Ammon's horn (tissue), 1 donor: ENCODE results near the gene ECT2L.
A peak's percentile ranks its signal among the peaks of the same experiment; 100 is the strongest.

Source experiments
- DNase-seq: peaks from one replicate; pipeline ENCODE4 v3.0.0-alpha.2; 2016; ENCODE audit warnings: low spot score

Gene ECT2L

GRCh38 chr6:138803861-138804260 lies 8.0 kb downstream of the ECT2L start:
- no peak for DNase-seq

DNA sequence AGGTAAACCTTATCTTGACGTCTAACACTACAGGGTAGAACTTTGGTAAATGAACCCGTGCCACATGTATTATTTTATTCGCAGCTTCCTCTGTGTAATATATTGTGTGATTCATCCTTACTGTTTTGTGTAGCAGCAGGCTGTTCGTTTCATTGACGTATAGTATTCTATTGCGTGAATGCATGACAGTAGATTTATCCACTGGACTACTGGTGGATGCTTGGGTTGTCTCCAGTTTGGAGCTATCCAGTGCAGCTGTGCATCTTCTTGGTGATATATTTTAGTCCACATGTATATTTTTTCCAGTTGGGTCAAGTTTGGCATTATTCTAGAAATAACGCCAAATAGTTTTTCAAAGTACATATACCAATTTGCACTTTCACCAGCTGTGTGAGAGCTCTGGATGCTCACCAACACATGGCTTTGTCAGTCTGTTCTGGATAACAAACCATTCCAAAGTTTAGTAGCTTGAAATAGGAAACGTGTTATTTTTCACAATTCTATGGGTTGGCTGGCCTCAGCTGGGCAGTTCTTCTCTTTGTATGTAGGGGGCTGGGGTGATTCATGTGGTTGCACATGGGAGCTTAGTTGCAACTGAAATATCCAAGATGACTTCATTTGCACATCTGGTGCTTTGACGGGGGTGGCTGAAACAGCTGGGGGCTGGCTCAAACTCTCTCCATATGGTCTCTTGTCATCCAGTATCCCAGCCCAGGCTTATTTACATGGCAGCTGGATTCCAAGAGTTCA lies 9.3 kb downstream of the ECT2L start:
- no peak for DNase-seq

DNA sequence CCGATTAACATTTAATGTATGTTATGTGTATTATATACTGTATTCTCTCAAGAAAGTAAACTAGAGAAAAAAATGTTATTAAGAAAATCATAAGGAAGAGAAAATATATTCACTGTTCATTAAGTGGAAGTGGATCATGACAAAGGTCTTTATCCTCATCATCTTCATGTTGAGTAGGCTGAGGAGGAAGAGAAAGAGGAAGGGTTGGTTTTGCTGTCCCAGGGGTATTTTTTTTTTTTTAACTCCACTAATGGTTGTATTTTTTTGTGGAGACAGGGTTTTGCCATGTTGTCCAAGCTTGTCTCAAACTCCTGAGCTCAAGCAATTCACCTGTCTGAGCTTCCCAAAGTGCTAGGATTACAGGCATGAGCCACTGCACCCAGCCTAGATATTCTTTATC lies 11.0 kb downstream of the ECT2L start:
- DNase-seq, result no peak

DNA sequence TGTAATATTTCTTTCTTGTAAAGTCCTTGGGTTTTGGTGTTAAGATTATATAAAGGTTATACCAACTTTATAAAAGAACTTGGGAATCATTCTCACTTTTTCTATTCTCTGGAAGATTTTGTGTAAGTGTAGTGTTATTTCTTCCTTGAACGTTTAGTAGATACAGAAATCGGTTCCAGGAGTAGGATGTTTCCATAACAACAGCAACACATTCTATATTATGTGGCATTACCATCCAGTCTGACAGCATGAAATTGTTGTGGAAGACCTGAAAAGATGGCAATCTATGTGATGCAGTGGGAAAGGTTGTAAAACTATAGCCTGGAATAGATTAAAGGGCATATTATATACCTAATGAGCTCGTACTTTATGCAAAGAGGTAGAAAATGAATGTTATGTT lies 13.8 kb downstream of the ECT2L start:
- no peak for DNase-seq

DNA sequence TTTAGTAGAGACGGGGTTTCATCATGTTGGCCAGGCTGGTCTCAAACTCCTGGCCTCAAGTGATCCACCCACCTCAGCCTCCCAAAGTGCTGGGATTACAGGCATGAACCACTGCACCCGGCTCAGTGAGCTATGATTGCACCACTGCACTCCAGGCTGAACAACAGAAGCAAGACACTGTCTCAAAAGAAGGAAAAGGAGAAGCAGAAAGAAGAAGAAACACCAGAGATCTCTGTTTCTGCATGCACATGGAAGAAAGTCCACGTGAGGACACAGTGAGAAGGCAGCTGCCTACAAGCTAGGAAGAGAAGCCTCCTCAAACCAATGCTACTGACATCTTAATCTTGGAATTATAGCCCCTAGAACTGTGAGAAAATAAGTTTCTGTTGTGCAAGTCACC lies 16.0 kb downstream of the ECT2L start:
- DNase-seq, result peak; percentile 22

- DNase-seq, result no peak
These were observed 18.4 kb downstream of the ECT2L start for GRCh38 chr6:138814179-138814834.

DNA sequence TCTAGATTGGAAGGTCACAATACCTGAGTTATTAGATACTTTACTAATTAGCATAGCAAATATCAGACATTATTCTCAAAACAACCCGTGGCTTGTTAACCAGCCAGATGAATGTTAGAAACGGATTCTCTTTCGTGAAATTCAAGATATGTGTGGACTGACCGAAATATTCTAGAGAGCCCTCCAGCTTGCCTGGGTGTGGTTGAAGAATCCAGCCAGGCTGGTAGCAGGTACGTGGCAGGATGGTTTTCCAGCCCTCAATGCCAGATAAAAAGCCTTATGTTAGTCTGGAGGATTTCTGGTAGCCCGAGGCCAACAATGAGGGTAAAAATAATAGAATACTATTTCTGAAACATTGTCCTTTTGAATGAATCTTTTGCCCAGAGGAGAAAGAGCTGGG lies 19.3 kb downstream of the ECT2L start:
- DNase-seq, result no peak

GRCh38 chr6:138815797-138816528 lies 20.1 kb downstream of the ECT2L start:
- peak; percentile 66 for DNase-seq

DNA sequence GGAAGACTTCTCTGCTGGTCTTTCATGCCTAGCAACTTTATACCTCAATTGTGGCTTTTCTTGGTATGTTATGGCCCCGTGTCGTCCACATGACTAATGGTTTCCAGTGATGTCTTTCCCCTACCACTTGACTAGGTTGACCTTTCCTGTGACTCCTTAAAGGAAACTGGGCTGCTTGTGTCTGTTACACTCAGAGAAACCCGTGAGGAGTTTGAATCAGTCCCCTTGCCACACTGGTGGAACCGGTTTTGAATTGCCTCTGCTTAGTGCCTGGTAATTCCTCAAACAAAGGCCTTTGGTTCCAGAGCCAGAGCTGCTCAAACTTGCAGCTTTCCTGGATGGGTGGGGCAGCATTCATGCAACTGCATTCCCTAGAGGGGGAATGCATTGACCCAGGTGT lies 21.9 kb downstream of the ECT2L start:
- DNase-seq, result no peak

DNA sequence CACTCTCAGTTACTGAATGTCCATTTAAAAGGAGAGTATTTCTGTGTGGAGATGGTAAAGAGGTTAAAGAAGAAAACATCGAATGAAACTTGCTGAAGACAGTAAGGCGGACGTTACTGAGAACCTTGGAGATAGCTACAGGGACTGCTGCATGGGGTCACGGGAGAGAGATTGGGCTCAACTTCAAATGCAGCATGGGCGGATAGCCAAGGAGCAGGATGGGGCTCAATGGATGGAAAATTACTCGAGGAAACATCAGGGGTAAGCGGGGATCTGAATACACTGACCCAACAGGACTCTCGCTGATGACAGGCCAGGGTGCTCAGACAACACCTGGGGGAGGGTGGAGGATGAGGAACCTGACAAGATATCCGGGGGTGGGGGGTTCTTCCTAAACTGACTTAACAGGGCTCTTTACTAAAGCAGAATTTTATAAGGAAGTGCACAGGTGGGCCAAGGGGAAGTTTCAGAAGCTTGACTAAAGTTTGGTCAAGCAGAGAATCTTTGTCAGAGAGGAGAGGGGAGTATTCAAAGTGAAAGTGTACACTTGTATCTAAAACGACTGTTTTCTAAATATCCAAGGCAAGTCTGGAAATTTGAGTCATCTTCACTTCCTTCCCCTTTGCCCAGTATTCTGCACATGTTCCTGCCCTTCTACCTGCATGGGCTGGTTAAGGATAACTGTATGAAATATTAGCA lies 22.8 kb downstream of the ECT2L start:
- DNase-seq, result no peak

DNA sequence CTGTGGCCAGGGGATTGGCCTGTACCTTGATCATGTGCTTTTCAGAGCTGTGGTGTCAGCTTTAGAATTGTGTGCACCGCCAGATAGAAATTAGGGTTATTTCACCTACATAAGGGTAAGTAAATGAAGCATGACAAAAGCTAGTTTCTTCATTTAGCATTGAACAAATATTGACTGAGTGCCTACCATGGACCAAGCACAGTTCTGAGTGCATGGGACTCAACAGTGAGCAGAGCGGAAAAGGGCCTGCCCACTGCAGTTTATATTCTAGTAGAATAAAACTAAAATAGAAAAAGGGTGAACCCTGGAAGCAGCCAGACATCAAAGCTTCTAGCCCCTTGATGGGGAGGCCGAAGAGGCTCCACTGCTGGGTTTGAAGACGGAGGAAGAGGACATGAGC lies 25.6 kb downstream of the ECT2L start:
- no peak for DNase-seq

GRCh38 chr6:138824482-138825144 lies 28.7 kb downstream of the ECT2L start:
- no peak for DNase-seq

DNA sequence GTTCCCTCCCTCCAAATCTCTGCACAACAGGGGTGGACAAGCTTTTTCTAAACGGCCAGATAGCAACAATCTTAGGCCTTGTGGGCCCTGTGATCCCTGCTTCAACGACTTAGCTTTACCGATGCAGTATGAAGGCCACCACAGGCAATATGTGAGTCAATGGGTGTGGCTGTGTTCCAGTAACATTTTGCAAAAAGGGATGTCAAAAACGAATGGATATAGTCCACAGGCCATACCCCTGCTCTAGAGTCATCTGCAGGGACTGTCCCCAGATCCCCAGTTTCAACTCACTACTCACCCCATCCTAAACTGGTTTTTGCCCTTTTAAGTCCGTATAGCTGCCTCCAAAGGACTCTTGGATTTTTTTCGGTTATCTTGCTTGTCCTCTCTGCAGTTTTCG lies 34.4 kb downstream of the ECT2L start:
- no peak for DNase-seq

DNA sequence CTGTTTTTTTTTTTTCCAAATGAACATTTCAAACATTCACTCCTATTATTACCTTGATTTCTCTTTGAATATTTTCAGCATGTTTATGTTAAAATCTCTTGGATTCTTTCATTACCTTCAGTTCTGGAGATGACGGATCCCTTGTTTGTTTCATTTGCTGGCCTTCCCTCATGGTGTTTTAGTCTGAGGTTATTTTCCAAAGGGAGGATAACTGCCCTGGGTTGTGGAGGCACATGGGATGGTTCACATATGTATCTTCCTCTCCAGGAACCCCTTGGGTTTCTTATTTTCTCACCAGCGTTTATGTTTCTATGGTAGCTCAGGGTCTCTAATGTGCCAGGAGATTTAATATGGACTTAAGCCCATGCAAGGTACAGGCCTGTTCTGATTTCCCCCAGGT lies 36.3 kb downstream of the ECT2L start:
- DNase-seq, result no peak

- peak; percentile 63 for DNase-seq
These were observed 38.1 kb downstream of the ECT2L start for GRCh38 chr6:138833816-138834539.

GRCh38 chr6:138837246-138837645 lies 41.4 kb downstream of the ECT2L start:
- no peak for DNase-seq

- DNase-seq, result peak; percentile 75
These were observed 48.3 kb downstream of the ECT2L start for GRCh38 chr6:138844192-138844591.

DNA sequence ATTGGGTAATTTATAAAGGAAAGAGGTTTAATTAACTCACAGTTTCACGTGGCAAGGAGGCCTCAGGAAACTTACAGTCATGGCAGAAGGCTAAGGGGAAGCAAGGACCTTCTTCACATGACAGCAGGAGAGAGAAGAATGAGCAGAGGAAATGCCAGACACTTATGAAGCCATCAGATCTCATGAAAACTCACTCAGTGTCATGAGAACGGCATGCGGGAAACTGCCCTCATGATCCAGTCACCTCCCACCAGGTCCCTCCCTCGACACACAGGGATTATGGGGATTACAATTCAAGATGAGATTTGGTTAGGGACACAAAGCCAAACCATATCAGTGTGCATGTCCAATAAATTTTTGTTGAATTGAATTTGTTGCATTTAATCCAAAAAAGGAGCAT lies 52.0 kb downstream of the ECT2L start:
- DNase-seq, result no peak

GRCh38 chr6:138848461-138848860 lies 52.6 kb downstream of the ECT2L start:
- DNase-seq, result no peak

DNA sequence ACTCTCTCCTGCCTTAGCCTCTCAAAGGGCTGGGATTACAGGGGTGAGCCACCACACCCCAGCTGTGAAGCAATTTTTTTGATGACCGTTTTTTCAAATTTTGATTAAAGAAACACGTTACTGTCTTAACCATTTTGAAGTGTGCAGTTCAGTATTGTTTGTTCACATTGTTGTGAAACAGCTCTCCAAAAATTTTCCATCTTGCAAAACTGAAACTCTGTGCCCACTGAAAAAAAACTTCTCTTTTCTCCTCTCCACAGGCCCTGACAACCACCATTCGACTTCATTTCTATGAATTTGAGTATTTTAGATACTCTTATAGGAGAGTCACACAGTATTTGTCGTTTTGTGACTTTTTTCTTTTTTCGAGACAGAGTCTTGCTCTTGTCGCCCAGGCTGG lies 53.9 kb downstream of the ECT2L start:
- no peak for DNase-seq

- no peak for DNase-seq
These were observed 60.8 kb downstream of the ECT2L start for GRCh38 chr6:138856654-138857053.
